ENCODE measurements around the gene DVL3. TPM values are rescaled to one million over a fixed set of nuclear protein-coding genes. Genes with fewer than 3 reads are reported as not detected.

Gene DVL3
- total RNA-seq, 2 experiments from 2014 or later = 30.0 to 31.7 TPM

DNA sequence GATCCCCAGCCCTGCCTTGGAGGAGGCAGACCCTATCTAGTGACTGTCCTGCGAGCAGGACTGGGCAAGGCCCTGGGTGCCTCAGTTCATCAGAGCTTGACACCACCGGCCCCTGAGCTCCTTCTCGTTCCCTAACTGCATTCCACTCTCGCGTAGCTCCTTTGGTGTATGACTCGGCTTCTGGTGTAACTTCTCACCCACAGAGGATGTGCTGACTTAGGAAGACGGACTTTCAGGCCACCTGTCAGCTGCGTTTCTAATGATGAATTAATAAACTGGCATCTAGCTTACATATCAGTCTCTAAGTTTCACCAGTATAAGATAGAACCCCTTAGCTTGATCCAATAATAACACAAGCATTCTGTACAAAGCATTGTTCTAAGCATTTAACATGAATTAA lies 48.3 kb downstream of the DVL3 start:
- H3K4me1 ChIP-seq (ENCODE audit: insufficient read depth, low read length) = no peaks in the 10 kb centered on the region
- H3K27ac Mint-ChIP-seq = no peak overlapping the region
- ATAC-seq (ENCODE audit: poor library complexity) (no peak), DNase-seq (no peak)
- H3K27ac ChIP-seq (ENCODE audit: low read depth in 1 of 2, low read length in 2 of 2) = no peak overlapping the region
- H3K4me3 Mint-ChIP-seq = no peak overlapping the region
- H3K9me3 Mint-ChIP-seq = no peaks in the 10 kb centered on the region
- ChIA-PET CTCF (interaction anchor here (0.9 kb wide), 1 partner anchor 24 kb away, joined by 3 read pairs; no protein-coding TSS in a partner anchor), POLR2A (no interaction called here)
- peaks cover 6 to 8% of the 10 kb centered on the region in 2 experiments for H3K27me3 ChIP-seq (ENCODE audit: control insufficient read depth in 1 of 2, insufficient read depth in 2 of 2, low read length in 2 of 2)
- H3K36me3 Mint-ChIP-seq (ENCODE audit: low read depth) = no peaks in the 10 kb centered on the region
- peaks cover 20% of the 10 kb centered on the region for H3K27me3 Mint-ChIP-seq
- no peaks in the 10 kb centered on the region for H3K9me3 ChIP-seq (ENCODE audit: control insufficient read depth in 1 of 2, insufficient read depth in 1 of 2, low read length in 2 of 2)
- H3K4me1 Mint-ChIP-seq (ENCODE audit: low read depth) = no peaks in the 10 kb centered on the region
- no peak overlapping the region for H3K4me3 ChIP-seq (ENCODE audit: low read length)
- intact Hi-C loops (cut with DNase I, micrococcal nuclease) = no loop called here
- no peaks in the 10 kb centered on the region for H3K36me3 ChIP-seq (ENCODE audit: insufficient read depth, low read length)
- TF ChIP-seq, protein P1, sequence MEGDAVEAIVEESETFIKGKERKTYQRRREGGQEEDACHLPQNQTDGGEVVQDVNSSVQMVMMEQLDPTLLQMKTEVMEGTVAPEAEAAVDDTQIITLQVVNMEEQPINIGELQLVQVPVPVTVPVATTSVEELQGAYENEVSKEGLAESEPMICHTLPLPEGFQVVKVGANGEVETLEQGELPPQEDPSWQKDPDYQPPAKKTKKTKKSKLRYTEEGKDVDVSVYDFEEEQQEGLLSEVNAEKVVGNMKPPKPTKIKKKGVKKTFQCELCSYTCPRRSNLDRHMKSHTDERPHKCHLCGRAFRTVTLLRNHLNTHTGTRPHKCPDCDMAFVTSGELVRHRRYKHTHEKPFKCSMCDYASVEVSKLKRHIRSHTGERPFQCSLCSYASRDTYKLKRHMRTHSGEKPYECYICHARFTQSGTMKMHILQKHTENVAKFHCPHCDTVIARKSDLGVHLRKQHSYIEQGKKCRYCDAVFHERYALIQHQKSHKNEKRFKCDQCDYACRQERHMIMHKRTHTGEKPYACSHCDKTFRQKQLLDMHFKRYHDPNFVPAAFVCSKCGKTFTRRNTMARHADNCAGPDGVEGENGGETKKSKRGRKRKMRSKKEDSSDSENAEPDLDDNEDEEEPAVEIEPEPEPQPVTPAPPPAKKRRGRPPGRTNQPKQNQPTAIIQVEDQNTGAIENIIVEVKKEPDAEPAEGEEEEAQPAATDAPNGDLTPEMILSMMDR (IDR thresholded peaks at IDR 0.05) = no peak

DNA sequence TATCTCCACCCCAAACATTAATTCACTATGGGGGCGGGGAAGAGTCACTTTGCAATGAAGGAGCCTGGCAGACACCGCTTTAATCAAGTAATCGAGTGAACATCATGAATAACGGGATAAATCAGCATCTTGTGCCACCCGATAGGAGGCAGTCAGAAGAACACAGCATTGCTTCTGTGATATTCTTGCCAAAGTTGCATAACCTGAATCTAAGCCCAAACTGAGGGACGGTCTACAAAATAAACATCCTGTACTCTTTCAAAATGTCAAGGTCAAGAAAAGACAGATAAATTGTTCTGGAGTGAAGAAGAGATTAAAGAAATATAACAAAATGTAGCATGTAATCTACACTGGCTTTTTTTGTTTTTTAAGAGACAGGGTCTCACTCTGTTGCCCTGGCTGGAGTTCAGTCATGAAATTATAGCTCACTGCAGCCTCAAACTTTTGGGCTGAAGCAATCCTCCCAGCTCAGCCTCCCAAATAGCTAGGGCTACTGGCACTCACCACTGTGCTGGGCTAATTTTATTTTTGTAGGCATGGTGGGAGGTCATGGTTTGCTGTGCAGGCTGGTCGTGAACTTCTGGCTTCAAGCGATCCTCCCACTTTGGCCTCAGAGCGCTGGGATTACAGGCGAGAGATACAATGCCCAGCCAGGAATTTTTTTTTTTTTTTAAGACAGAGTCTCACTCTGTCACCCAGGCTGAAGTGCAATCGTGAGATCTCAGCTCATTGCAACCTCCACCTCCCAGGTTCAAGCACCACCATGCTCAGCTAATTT lies 54.2 kb downstream of the DVL3 start:
- H3K4me1 ChIP-seq (ENCODE audit: insufficient read depth, low read length) = no peaks in the 10 kb centered on the region
- H3K4me3 ChIP-seq (ENCODE audit: low read length) = no peak overlapping the region
- DNase-seq (no peak), ATAC-seq (ENCODE audit: poor library complexity) (no peak)
- H3K36me3 ChIP-seq (ENCODE audit: insufficient read depth, low read length) = no peaks in the 10 kb centered on the region
- H3K9me3 Mint-ChIP-seq = no peaks in the 10 kb centered on the region
- H3K27me3 Mint-ChIP-seq = peaks cover 20% of the 10 kb centered on the region
- intact Hi-C loops (cut with DNase I, micrococcal nuclease) = no loop called here
- no peak overlapping the region for H3K27ac ChIP-seq (ENCODE audit: low read depth in 1 of 2, low read length in 2 of 2)
- POLR2A ChIA-PET = no interaction called here
- H3K9me3 ChIP-seq (ENCODE audit: control insufficient read depth in 1 of 2, insufficient read depth in 1 of 2, low read length in 2 of 2) = no peaks in the 10 kb centered on the region
- H3K27ac Mint-ChIP-seq = no peak overlapping the region
- TF ChIP-seq, protein P1 (IDR thresholded peaks at IDR 0.05) = no peak
- H3K36me3 Mint-ChIP-seq (ENCODE audit: low read depth) = no peaks in the 10 kb centered on the region
- H3K27me3 ChIP-seq (ENCODE audit: control insufficient read depth in 1 of 2, insufficient read depth in 2 of 2, low read length in 2 of 2) = peaks cover 6 to 8% of the 10 kb centered on the region in 2 experiments
- CTCF ChIA-PET = no interaction called here
- no peaks in the 10 kb centered on the region for H3K4me1 Mint-ChIP-seq (ENCODE audit: low read depth)
- H3K4me3 Mint-ChIP-seq = no peak overlapping the region

DNA sequence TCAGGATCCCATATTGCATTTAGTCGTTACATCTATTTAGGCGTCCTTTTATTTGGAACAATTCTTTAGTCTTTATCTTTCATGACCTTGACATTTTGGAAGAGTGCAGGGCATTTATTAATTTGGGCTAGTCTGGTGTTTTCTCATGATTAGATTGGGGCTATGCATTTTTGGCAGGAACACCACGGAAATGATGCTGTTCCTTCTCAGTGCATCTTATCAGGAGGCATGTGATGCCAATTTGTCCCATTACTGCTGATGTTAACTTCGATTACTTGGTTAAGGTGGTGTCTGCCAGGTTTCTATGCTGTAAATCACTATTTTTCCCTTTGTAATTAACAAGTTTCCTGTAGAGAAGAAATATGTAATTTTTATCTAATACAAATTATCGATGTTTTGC lies 56.1 kb downstream of the DVL3 start:
- Mint-ChIP-seq H3K4me1 (ENCODE audit: low read depth) (no peaks in the 10 kb centered on the region), H3K36me3 (ENCODE audit: low read depth) (no peaks in the 10 kb centered on the region), H3K27me3 (peaks cover 22% of the 10 kb centered on the region), H3K4me3 (no peak overlapping the region), H3K9me3 (no peaks in the 10 kb centered on the region), H3K27ac (no peak overlapping the region)
- DNase-seq (no peak), ATAC-seq (ENCODE audit: poor library complexity) (no peak)
- ChIA-PET POLR2A (no interaction called here), CTCF (interaction anchor here (0.7 to 1.4 kb wide), 2 partner anchors 15 to 39 kb away, joined by 3 read pairs; no protein-coding TSS in a partner anchor)
- Histone ChIP-seq H3K27ac (ENCODE audit: low read depth in 1 of 2, low read length in 2 of 2) (no peak overlapping the region), H3K4me3 (ENCODE audit: low read length) (no peak overlapping the region), H3K27me3 (ENCODE audit: control insufficient read depth in 1 of 2, insufficient read depth in 2 of 2, low read length in 2 of 2) (peaks cover under 1 to 5% of the 10 kb centered on the region in 2 experiments), H3K36me3 (ENCODE audit: insufficient read depth, low read length) (no peaks in the 10 kb centered on the region), H3K9me3 (ENCODE audit: control insufficient read depth in 1 of 2, insufficient read depth in 1 of 2, low read length in 2 of 2) (no peaks in the 10 kb centered on the region), H3K4me1 (ENCODE audit: insufficient read depth, low read length) (no peaks in the 10 kb centered on the region)
- TF ChIP-seq, protein P1 (IDR thresholded peaks at IDR 0.05) = no peak
- intact Hi-C loops (cut with DNase I, micrococcal nuclease) = no loop called here

All from CD4-positive, alpha-beta T cell (primary cell).